GM18909 (cell line): ENCODE measurements around the gene OR2M4.
"Not testable (repeated sequence)": the region's sequence is repeated elsewhere in the genome, so short reads cannot be mapped to it uniquely, and the experiment has no call there.

Experiments
- ATAC-seq: cut with Tn5 transposase; IDR thresholded peaks from one replicate; pipeline ENCODE4 v1.9.1; 2021; ENCODE audit warnings: mild to moderate bottlenecking; ENCODE audit not compliant: unreplicated experiment, poor library complexity

The OR2M4 gene, protein sequence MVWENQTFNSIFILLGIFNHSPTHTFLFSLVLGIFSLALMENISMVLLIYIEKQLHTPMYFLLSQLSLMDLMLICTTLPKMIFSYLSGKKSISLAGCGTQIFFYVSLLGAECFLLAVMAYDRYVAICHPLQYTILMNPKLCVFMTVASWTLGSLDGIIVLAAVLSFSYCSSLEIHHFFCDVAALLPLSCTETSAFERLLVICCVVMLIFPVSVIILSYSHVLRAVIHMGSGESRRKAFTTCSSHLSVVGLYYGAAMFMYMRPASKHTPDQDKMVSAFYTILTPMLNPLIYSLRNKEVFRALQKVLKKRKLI

DNA sequence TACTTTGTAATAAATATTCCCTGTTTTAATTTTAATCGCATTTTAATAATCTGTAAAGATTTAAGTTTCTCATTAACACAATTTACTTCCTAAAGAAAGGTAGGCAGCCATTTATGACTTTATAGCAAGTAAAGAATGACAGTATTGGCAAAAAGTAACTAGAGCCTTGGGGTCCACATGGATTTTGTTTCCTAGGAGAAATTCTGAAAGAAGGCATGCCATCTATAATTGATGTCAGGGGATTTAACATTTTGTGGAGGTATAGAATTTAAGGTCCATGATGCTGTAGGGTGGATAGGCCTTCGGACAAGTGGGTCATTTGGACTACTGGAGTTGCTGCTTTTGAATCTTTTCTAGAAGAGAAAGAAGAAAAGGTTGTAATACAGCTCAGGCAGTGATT is at the start of gene OR2M4:
OR2M4 (plus strand) TSS at position 301 of the 400 bp plus-strand sequence. CDS start 7,512 bp downstream, outside the sequence.
- no peak for ATAC-seq

DNA sequence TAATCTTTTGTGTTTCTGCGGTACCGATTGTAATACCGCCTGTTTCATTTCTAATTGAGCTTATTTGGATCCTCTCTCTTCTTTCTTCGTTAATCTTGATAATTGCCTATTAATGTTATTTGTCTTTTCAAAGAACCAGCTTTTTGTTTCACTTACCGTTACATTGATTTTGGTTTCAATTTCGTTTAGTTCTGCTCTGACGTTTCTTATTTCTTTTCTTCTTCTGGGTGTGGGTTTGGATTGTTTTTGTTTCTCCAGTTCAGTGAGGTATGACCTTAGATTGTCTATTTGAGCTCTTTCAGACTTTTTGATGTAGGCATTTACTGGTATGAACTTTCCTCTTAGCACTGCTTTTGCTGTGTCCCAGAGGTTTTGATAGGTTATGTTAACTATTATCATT is 47.2 kb upstream of the OR2M4 start:
- no peak for ATAC-seq

DNA sequence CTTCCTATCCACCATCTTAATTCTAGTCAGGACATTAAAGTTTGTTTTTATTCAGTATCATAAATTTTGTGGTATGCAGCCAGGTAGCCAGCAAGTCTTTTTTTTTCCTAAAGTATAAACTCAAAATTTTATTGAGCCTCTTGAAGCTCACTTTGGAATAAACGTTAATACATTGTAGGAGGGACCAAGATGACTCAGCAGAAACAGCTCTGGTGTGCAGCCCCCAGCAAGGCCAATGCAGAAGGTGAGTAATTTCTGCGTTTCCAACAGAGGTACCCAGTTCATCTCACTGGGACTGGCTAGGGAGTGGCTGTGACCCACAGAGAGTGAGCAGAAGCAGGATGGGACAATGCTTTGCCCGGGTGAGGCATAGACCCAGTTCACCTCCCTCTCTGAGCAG is 43.9 kb upstream of the OR2M4 start:
- ATAC-seq = no peak

DNA sequence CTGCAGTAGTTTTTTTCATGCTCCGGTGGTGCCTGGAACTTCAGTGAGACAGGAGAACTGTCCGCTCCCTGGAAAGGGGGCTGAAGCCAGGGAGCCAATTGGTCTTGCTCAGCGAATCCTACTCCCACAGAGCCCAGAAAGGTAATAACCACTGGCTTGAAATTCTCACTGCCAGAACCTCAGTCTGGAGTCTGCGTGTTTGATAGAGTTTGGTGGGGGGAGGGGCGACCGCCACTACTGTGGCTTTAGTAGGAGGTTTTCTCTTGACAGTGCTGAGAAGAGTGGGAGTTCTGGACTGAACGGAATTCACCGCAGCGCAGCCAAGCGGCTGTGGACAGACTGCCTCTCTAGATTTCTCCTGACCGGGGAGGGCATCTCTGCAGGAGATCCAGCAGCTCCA is 42.2 kb upstream of the OR2M4 start:
- no peak for ATAC-seq

DNA sequence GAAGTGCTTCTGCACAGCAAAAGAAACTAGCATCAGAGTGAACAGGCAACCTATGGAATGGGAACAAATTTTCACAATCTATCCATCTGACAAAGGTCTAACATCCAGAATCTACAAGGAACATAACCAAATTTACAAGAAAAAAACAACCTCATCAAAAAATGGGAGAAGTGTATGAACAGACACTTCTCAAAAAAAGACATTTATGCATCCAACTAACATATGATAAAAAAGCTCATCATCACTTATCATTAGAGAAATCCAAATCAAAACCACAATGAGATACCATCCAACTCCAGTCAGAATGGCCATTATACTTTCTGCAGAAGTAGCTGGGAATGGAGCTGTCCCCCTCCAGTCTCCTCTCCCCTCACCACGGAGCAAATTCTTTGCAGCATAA is 37.1 kb upstream of the OR2M4 start:
- ATAC-seq = no peak

DNA sequence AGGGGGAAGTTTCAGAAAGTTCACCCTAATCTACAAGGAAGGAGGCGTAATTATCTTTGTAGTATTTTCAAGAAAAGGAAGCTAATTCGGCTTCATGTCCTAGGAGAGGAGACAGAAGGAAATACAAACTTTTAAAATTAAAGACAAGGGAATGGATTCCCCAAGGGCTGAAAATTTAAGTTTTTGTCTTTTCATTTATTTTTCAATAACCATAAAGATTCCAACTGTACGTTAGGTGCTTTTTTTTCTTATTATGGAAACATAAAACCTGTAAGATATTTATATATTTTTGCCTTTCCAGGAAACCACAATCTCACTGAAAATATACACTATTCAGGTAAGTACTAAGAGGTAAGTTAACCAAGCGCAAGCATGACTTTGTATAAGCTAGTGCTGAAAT is 34.3 kb upstream of the OR2M4 start, which contains the start of gene OR2M3:
OR2M3 (plus strand) TSS at position 301 of the 400 bp plus-strand sequence. CDS start 5,803 bp downstream, outside the sequence.
- ATAC-seq = no peak

DNA sequence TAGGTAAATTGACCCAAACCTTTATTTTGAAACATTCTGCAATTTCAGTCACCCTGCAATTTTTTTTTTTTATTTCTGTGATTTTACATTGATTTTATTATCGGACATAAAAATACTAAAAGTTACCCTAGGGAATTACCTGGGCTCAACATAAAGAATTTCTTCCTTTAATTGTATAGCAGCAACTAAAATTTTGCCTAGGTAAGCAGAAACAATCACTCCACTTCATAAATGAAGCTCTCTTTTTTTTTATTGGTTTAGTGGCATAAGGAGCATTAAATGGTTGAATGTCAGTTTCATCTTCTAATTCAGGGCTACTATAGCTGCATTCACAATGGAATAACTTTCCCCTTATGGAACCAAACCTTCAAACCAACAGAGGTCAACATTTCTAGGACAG is 15.3 kb upstream of the OR2M4 start:
- ATAC-seq = no peak

DNA sequence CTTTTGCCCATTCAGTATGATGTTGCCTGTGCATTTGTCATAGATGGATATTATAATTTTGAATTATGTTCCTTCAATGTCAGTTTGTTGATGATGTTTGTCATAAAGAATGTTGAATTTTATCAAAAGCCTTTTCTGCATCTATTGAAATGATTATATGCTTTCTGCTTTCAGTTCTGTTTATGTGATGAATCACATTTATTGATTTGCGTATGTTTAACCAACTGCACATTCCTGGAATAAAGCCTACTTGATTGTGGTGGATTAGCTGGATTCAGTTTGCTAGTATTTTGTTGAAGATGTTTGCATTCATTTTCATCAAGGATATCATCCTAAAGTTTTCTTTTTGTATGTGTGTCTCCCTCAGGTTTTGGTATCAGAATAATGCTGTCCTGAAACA is 5.7 kb upstream of the OR2M4 start:
- no peak for ATAC-seq

DNA sequence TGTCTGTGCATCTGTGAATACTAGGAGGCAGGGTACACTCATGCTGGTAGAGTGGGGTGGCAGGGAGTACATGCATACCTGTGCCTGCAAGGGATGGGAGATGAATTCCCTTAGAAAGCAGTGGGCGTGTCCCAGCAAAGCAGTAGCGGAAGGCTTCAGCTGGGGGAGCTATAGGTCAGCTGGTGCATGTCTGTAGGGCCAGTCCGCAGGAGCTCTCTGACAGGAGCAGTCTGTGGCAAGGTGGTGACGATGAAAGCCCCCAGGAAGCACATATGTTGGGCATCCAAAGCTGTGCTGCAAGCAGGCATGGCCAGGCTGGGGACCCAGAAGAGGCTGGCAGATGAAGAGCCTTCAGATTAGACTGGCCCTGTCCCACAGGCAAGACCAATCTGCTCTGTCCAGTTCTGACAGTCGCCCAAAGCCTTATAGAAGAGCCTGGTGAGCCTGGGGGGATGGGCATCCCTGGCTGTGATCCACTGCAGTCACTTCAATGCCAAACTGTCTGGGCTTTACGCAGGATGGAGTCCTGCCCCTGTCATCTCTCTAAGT is 1.8 kb upstream of the OR2M4 start:
- ATAC-seq = no peak

DNA sequence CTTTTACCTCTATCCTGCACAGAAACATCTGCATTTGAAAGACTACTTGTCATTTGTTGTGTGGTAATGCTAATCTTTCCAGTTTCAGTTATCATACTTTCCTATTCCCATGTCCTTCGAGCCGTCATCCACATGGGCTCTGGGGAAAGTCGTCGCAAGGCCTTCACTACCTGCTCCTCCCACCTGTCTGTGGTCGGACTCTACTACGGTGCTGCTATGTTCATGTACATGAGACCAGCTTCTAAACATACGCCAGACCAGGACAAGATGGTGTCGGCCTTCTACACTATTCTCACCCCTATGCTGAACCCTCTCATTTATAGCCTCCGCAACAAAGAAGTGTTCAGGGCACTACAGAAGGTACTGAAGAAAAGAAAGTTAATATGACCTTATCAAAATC is 8.3 kb downstream of the OR2M4 start:
- ATAC-seq = no peak

DNA sequence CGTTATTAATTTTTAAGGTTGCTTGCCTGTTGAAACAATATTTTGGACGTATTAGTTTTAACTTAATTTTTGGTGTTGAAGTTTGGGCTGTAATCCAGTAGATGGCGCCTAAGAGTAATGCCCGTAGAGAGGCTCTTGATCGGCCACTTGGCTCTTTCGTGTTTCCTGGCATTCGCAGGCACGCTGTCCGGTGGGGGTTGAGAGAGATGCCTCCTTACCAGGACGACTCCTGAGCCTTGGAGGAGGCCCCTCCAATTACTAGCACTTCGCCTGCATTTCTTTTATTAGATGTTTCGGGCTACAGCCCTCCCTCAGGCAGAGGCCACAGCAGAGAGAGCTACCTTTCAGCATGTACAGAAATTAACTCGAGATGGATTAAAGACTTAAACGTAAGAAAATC is 12.0 kb downstream of the OR2M4 start:
- peak; percentile 90 for ATAC-seq

DNA sequence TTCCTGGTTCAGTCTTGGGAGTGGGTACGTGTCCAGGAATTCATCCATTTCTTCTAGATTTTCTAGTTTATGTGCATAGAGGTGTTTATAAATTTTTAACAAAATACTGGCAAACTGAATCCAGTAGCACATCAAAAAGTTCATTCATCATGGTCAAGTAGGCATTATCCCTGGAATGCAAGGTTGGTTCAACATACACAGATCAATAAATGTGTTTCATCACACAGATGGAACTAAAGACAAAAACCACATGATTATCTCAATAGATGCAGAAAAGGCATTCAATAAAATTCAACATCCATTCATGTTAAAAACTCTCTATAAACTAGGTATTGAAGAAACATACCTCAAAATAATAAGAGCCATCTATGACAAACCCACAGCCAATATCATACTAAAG is 28.1 kb downstream of the OR2M4 start:
- ATAC-seq = not testable (repeated sequence)

DNA sequence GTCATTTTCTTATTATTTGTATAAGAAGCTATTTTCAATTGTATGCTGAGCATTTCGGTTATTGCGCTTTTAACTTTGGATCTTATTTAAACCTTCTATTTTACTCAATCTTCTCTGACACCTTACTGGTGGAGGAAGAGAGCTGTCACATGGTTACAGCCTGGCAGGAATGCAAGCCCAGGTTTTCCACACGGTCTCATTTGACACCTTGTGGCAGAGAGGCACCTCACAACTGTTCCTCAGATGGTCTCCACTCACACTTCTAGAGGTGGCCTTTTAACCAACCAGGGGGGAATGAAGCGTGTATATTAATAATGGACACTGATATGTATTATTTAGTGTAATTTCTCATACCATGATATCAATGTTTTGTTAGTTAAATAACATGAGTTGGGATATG is 37.0 kb downstream of the OR2M4 start:
- ATAC-seq = no peak

DNA sequence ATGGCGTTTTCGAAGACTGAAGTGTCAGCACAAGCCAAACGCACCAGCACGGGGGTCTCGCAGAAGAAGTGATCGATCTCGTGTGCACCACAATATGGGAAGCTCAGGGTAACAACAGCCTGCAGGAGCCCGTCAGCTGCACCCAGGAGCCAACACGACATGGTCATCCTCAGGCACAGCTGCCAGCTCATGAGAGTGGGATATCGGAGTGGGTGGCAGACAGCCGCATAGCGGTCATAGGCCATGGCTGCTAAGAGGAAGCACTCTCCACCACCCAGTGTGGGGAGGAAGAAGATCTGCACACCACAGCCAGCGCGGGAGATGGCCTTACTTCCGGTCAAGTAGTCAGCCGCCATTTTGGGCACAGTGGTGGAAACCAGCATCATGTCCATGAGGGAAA is 42.0 kb downstream of the OR2M4 start:
- not testable (repeated sequence) for ATAC-seq

DNA sequence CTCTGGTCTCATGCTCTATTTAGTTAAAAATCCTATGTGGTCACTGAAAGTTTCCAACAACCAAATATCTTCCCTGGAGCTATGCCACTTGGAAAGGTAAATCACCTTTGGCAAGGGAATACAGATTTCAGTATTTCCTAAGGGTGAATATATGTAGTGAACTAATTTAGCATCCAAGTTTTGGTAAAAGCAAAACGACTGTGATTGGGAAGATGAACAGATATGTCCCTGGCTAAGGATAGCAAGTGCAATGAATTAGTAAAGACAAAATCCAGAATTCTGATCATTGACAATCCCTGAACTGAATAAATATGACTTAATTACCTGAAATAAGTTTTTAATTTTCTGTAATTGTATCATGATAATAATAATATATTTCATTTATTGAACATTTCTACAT is 46.7 kb downstream of the OR2M4 start, which contains the start of gene OR2T33:
OR2T33 (minus strand) TSS at position 101 of the 400 bp plus-strand sequence. CDS start 4,162 bp downstream, outside the sequence.
- ATAC-seq = no peak

DNA sequence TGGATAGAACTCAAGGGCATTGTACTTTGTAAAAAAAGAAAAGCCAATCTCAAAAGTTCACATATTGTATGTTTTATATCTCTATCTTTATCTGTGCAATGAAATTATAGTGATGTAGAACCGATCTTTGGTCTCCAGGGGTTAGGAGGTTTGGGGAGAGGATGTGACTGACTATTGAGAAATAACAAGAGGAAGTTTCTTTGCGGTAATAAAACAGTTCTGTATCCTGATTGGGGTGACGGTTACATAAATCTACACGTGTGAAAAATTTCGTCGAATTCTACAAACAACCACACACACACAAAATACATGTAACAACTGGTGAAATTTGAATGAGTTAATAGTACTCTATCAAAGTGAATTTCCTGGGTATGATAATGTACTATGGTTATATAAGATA is 57.2 kb downstream of the OR2M4 start:
- no peak for ATAC-seq
